ENCODE results near the gene STEAP1. TPM values are rescaled to one million over a fixed set of nuclear protein-coding genes. Genes with fewer than 3 reads are reported as not detected.

The STEAP1 gene
- polyA plus RNA-seq, 1 donor = 0.62 TPM

DNA sequence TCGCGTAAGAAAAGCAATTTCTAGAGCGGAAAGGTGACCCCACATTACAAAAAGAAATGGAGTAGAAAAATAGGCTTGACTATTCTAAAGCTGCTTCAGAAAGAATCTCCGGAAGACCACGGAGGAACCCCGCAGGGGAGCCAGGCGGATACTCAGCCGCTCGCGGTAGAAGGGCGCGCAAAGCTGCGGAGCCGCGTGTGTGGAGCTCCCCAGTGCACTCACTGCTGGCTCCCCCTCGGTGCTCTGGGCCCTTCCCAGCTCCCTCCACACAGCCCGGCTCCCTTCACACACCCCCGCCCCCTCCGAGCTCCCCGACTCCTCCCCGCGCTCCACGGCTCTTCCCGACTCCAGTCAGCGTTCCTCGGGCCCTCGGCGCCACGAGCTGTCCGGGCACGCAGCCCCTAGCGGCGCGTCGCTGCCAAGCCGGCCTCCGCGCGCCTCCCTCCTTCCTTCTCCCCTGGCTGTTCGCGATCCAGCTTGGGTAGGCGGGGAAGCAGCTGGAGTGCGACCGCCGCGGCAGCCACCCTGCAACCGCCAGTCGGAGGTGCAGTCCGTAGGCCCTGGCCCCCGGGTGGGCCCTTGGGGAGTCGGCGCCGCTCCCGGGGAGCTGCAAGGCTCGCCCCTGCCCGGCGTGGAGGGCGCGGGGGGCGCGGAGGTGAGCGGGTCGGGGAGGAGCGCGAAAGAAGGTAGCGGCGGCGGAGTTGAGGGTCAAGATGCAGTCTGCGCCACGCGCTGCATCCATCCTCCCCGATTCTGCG lies 57.3 kb downstream of the STEAP1 start, which contains the start of gene STEAP2:
TSS of gene STEAP2 (plus strand) at position 350 of the 758 bp plus-strand sequence. CDS start 13,343 bp downstream, outside the sequence.
- peak; percentile 90 for DNase-seq

DNA sequence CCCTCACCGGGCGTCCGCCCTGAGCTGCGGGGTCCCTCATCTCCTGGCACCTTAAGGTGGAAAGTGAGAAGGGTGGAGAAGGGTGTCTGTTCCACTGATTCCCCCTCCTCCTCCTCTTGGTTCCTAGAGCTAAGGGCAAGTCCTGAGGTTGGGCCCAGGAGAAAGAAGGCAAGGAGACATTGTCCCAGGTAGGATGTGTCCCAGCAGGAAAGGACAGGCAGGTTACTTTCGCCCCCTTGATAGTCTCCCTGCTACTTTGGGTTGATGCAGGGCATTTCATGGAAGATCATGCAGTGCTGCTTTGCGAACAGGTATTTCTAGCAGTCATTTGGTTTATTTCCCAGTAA lies 57.9 kb downstream of the STEAP1 start:
- peak; percentile 27 for DNase-seq

DNA sequence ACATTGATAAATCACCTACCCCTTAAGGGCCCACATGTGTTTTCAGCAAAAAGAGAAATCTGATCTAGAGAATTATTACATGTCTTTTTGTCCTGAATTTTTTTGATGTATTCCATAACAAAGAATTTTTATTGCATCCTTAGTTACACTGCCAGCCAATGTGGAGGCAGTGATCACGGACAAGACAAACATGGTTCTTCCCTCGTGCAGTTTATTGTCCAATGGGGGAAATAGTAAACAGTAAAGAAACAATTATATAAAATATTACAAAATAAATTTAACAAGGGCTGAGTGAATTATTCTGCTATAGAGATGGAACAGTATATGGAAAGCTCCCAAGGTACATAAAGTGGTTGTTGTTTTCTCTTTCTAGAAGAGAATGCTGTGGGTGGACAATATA lies 59.3 kb downstream of the STEAP1 start:
- DNase-seq = no peak

Other genes with a start within 250 kb of the STEAP1 start
- 2.6 TPM for gene STEAP2, start 57.3 kb downstream of the STEAP1 start, polyA plus RNA-seq (ENCODE audit: insufficient read length)
- 1.9 TPM for gene CFAP69, start 90.7 kb downstream of the STEAP1 start, polyA plus RNA-seq (ENCODE audit: insufficient read length)
- not detected for gene FAM237B, start 166.8 kb downstream of the STEAP1 start, polyA plus RNA-seq (ENCODE audit: insufficient read length)
- gene GTPBP10, start 192.2 kb downstream of the STEAP1 start, polyA plus RNA-seq (ENCODE audit: insufficient read length) = 17.7 TPM
- 19.6 TPM for gene CLDN12, start 249.0 kb downstream of the STEAP1 start, polyA plus RNA-seq (ENCODE audit: insufficient read length)